ENCODE measurements around the gene RABGEF1.

DNA sequence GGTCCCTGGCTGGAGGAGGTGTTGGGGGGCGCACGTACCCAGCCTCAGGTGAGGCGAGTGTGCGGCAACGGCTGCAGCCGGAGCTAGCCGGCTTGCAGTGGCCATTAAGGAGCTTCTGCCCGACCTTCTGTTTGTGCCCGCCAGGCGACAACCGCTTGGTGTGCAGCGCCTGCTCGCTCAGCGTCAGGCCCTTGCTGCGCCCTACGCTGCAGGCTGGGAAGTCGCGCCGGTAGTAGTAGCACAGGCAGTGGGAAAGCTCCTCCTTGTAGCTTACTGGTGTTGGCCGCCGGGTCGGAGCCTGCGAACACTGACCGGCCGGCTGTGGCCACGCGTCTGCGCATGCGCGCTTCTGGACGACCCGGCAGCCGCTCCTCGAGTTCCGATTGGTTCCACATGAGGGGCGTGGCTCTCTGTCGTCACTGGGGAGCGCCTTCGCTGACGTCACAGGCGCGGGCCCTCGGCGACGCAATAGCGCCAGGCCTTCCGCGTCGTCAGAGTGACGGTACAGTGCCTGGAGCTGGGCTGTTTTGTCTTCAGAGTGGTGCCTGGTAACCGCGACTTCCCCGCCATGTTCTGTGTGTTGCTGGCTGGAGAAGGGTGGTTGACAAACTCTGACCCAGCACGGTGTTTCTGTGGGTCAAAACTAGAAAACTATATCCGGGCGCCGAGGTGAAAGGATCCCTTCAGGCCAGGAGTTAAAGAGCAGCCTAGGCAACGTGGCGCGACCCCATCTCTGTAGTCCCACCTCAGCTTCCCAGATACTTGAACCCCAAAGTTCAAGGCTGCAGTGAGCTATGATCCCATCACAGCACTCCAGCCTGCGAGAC is 104.2 kb downstream of the RABGEF1 start:
- TF ChIP-seq, protein P1, sequence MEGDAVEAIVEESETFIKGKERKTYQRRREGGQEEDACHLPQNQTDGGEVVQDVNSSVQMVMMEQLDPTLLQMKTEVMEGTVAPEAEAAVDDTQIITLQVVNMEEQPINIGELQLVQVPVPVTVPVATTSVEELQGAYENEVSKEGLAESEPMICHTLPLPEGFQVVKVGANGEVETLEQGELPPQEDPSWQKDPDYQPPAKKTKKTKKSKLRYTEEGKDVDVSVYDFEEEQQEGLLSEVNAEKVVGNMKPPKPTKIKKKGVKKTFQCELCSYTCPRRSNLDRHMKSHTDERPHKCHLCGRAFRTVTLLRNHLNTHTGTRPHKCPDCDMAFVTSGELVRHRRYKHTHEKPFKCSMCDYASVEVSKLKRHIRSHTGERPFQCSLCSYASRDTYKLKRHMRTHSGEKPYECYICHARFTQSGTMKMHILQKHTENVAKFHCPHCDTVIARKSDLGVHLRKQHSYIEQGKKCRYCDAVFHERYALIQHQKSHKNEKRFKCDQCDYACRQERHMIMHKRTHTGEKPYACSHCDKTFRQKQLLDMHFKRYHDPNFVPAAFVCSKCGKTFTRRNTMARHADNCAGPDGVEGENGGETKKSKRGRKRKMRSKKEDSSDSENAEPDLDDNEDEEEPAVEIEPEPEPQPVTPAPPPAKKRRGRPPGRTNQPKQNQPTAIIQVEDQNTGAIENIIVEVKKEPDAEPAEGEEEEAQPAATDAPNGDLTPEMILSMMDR (IDR thresholded peaks at IDR 0.05; ENCODE audit: borderline replicate concordance, extremely low read depth, low read length, poor library complexity, severe bottlenecking): peak; percentile 37
- TF ChIP-seq EZH2 (IDR thresholded peaks at IDR 0.05; ENCODE audit: borderline replicate concordance, low read depth, low read length, severe bottlenecking): no peak
